Measurements from ENCODE around the gene SIX5. TPM values are rescaled to one million over a fixed set of nuclear protein-coding genes. Genes with fewer than 3 reads are reported as not detected.

Gene SIX5
- total and polyA plus RNA-seq, 9 of the 15 experiments (the other 6 are each of a cell fraction or from before 2014, with no cell fraction given): 1.4 to 17.2 (median 7.4) TPM; not detected in 2

GRCh38 chr19:45764945-45765701 lies 3.9 kb downstream of the SIX5 start:
- Histone ChIP-seq H3K27me3 (ENCODE audit: control insufficient read depth in 2 of 2, insufficient read depth in 2 of 2, low read length in 2 of 2) (no peaks in the 10 kb centered on the region), H3K36me3 (ENCODE audit: control insufficient read depth, insufficient read depth, low read length) (no peaks in the 10 kb centered on the region; the same call in 2 of the 3 replicates), H3K4me3 (no peak overlapping the region), H3K9me3 (replicated peaks; ENCODE audit: control insufficient read depth, insufficient read depth, low read depth, low read length) (no peaks in the 10 kb centered on the region), H3K4me2 (ENCODE audit: insufficient read depth, low read length) (no peak overlapping the region), H3K9ac (ENCODE audit: insufficient read depth in 1 of 2, low read depth in 2 of 2, low read length in 2 of 2) (no peak overlapping the region; a peak in 1 of 4 replicates), H3K4me1 (replicated peaks in 1 of 2; ENCODE audit: control insufficient read depth in 2 of 2, insufficient read depth in 2 of 2, low read length in 2 of 2) (peaks cover 6 to 79% of the 10 kb centered on the region in 2 experiments; a peak in 4 of 5 replicates), H3K9me1 (ENCODE audit: control insufficient read depth, insufficient read depth, low read length) (no peaks in the 10 kb centered on the region), H3K27ac (ENCODE audit: extremely low read depth, low read depth, low read length) (no peak overlapping the region), H2AFZ (ENCODE audit: low read depth, low read length) (no peak overlapping the region), H4K20me1 (replicated peaks; ENCODE audit: control insufficient read depth, insufficient read depth, low read length) (no peaks in the 10 kb centered on the region), H3K79me2 (ENCODE audit: control insufficient read depth, insufficient read depth, low read length) (peaks cover 17% of the 10 kb centered on the region; the same call in 2 of the 3 replicates)
- ChIA-PET CTCF (ENCODE audit: low intra/inter-chr PET ratio) (no interaction called here), POLR2A (interaction anchor here (0.6 to 1.0 kb wide), 3 partner anchors 9 to 577 kb away, joined by 3 to 4 read pairs (median 3); no protein-coding TSS in a partner anchor)
- TF ChIP-seq NR3C1 (CRISPR knock-in tag; IDR thresholded peaks at IDR 0.05) (no peak), SUPT5H (IDR thresholded peaks at IDR 0.05) (no peak), HNRNPK (IDR thresholded peaks at IDR 0.05; ENCODE audit: low read depth, low read length, poor library complexity, severe bottlenecking) (no peak), PTTG1 (tag; IDR thresholded peaks at IDR 0.05; ENCODE audit: low read depth) (no peak), SNRNP70 (optimal IDR thresholded peaks at IDR 0.05; ENCODE audit: low read depth, low read length) (no peak), ZFP30 (CRISPR knock-in tag; IDR thresholded peaks at IDR 0.05; ENCODE audit: borderline replicate concordance) (no peak), SRSF3 (IDR thresholded peaks at IDR 0.05; ENCODE audit: insufficient read depth, low read length) (no peak), ATF6 (CRISPR knock-in tag; IDR thresholded peaks at IDR 0.05) (no peak), HES1 (IDR thresholded peaks at IDR 0.05; ENCODE audit: low read depth) (no peak), MIER1 (IDR thresholded peaks at IDR 0.05; ENCODE audit: low read depth) (no peak), TEAD1 (CRISPR knock-in tag; IDR thresholded peaks at IDR 0.05) (no peak), ZNF584 (CRISPR knock-in tag; IDR thresholded peaks at IDR 0.05; ENCODE audit: low read depth) (no peak), EP400 (IDR thresholded peaks at IDR 0.05) (no peak), ZNF766 (CRISPR knock-in tag; conservative IDR thresholded peaks at IDR 0.05) (no peak), HMGXB4 (CRISPR knock-in tag; IDR thresholded peaks at IDR 0.05) (no peak)
- WGBS (ENCODE audit: insufficient coverage, low coverage, missing lambda C conversion rate): 70% methylated on average over 12 of the region's 21 CpGs
- DNase-seq (ENCODE audit: extremely low read depth in 1 of 4, low spot score in 3 of 4): no peak
- no peak for FAIRE-seq
- ATAC-seq: no peak
- in situ Hi-C loops (cut with MboI): no loop called here
- intact Hi-C loops (cut with micrococcal nuclease): no loop called here
- BruUV-seq (replicated peaks): TSS peak; percentile 27
